KMS-11 (cell line): ENCODE data around the gene ATXN7L1.

Experiments
- H2AFZ ChIP-seq: fragments of 200-600 bp; sonication (generic); 2 replicates; pipeline ENCODE4 v1.6.1; 2016; ENCODE audit warnings: antibody characterized with exemption, mixed run types, low read depth
- H3K27ac ChIP-seq: fragments of 200-600 bp; sonication (generic); 2 replicates; pipeline ENCODE4 v1.6.1; 2016; ENCODE audit warnings: mild to moderate bottlenecking, mixed run types
- H3K27me3 ChIP-seq: fragments of 200-600 bp; sonication (generic); 2 replicates; pipeline ENCODE4 v1.6.1; 2017; ENCODE audit warnings: mild to moderate bottlenecking, low read depth, mixed run types, moderate library complexity; ENCODE audit not compliant: insufficient read depth
- H3K36me3 ChIP-seq: fragments of 200-600 bp; sonication (generic); 2 replicates; pipeline ENCODE4 v1.6.1; 2017; ENCODE audit warnings: mild to moderate bottlenecking, mixed run types; ENCODE audit not compliant: insufficient read depth
- H3K4me1 ChIP-seq: fragments of 200-600 bp; sonication (generic); 2 replicates; pipeline ENCODE4 v1.6.1; 2016; ENCODE audit warnings: mild to moderate bottlenecking, low read depth, mixed run types; ENCODE audit not compliant: poor library complexity, severe bottlenecking
- H3K4me2 ChIP-seq: fragments of 200-600 bp; sonication (generic); 2 replicates; pipeline ENCODE4 v1.7.0; 2016; ENCODE audit warnings: mild to moderate bottlenecking, mixed run types
- H3K4me3 ChIP-seq: fragments of 200-600 bp; sonication (generic); IDR thresholded peaks from 2 replicates; pipeline ENCODE4 v1.6.1; 2017; ENCODE audit warnings: low read depth, low read length, mixed read lengths; ENCODE audit not compliant: insufficient read depth
- H3K79me2 ChIP-seq: fragments of 200-600 bp; sonication (generic); 2 replicates; pipeline ENCODE4 v1.6.1; 2016; ENCODE audit warnings: low read depth, mixed run types; ENCODE audit not compliant: insufficient read depth
- H3K9ac ChIP-seq: fragments of 200-600 bp; sonication (generic); 2 replicates; pipeline ENCODE4 v1.6.1; 2016; ENCODE audit warnings: mild to moderate bottlenecking, mixed run types
- H4K20me1 ChIP-seq: fragments of 200-600 bp; sonication (generic); 2 replicates; pipeline ENCODE4 v1.6.1; 2016; ENCODE audit warnings: mild to moderate bottlenecking, mixed run types; ENCODE audit not compliant: insufficient read depth
- CTCF ChIP-seq: fragments of 200-600 bp; sonication (generic); conservative IDR thresholded peaks from 2 replicates; pipeline ENCODE4 v1.6.1; 2017; ENCODE audit warnings: low read depth, mild to moderate bottlenecking, antibody characterized with exemption, low read length, moderate library complexity, mixed read lengths

ATXN7L1 gene

GRCh38 chr7:105638902-105639495 lies 237.4 kb downstream of the ATXN7L1 start:
- no peaks in the 10 kb centered on the region for H3K27me3 ChIP-seq
- no peak overlapping the region for H3K27ac ChIP-seq
- H3K36me3 ChIP-seq = no peaks in the 10 kb centered on the region
- no peak overlapping the region for H3K4me2 ChIP-seq
- peaks cover 18% of the 10 kb centered on the region for H3K4me1 ChIP-seq
- H3K9ac ChIP-seq = no peak overlapping the region
- no peaks in the 10 kb centered on the region for H4K20me1 ChIP-seq
- no peak overlapping the region for H2AFZ ChIP-seq
- H3K79me2 ChIP-seq = no peaks in the 10 kb centered on the region
- no peak for TF ChIP-seq CTCF
- H3K4me3 ChIP-seq = no peak overlapping the region

- Histone ChIP-seq H4K20me1 (no peaks in the 10 kb centered on the region), H3K36me3 (no peaks in the 10 kb centered on the region), H3K27ac (no peak overlapping the region), H3K79me2 (no peaks in the 10 kb centered on the region), H2AFZ (no peak overlapping the region), H3K4me1 (peaks cover 18% of the 10 kb centered on the region), H3K27me3 (no peaks in the 10 kb centered on the region), H3K9ac (no peak overlapping the region), H3K4me2 (no peak overlapping the region), H3K4me3 (no peak overlapping the region)
- TF ChIP-seq CTCF = no peak
These were observed 238.1 kb downstream of the ATXN7L1 start for GRCh38 chr7:105638334-105638733.

- Histone ChIP-seq H3K4me3 (no peak overlapping the region), H3K9ac (no peak overlapping the region), H3K79me2 (no peaks in the 10 kb centered on the region), H2AFZ (no peak overlapping the region), H4K20me1 (no peaks in the 10 kb centered on the region), H3K4me2 (no peak overlapping the region), H3K36me3 (no peaks in the 10 kb centered on the region), H3K27ac (no peak overlapping the region), H3K4me1 (peaks cover 18% of the 10 kb centered on the region), H3K27me3 (no peaks in the 10 kb centered on the region)
- no peak for TF ChIP-seq CTCF
These were observed 238.6 kb downstream of the ATXN7L1 start for GRCh38 chr7:105637755-105638154.

GRCh38 chr7:105636982-105637381 lies 239.4 kb downstream of the ATXN7L1 start:
- H4K20me1 ChIP-seq = no peaks in the 10 kb centered on the region
- H3K4me2 ChIP-seq = no peak overlapping the region
- no peak overlapping the region for H3K9ac ChIP-seq
- TF ChIP-seq CTCF = no peak
- H3K27me3 ChIP-seq = no peaks in the 10 kb centered on the region
- H3K36me3 ChIP-seq = no peaks in the 10 kb centered on the region
- H3K4me3 ChIP-seq = no peak overlapping the region
- H2AFZ ChIP-seq = no peak overlapping the region
- peaks cover 17% of the 10 kb centered on the region for H3K4me1 ChIP-seq
- H3K27ac ChIP-seq = no peak overlapping the region
- no peaks in the 10 kb centered on the region for H3K79me2 ChIP-seq
